ENCODE results near the gene SRRM1.

SRRM1 gene

GRCh38 chr1:24642481-24643362 lies at the start of gene SRRM1:
Gene SRRM1, plus strand, starts transcription at chr1:24643302. Its CDS starts 25 bp downstream, at chr1:24643327.
- no peak for TF ChIP-seq CTCF (IDR thresholded peaks at IDR 0.05; ENCODE audit: control insufficient read depth, extremely low read depth, insufficient read depth)
- peak within 1 kb of the TSS; percentile 78 for H3K4me3 ChIP-seq (ENCODE audit: low read depth, low read length)
- peak; percentile 96 for DNase-seq (ENCODE audit: low read depth)

- H3K4me3 ChIP-seq (ENCODE audit: low read depth, low read length): no peak overlapping the region
- no peak for TF ChIP-seq CTCF (IDR thresholded peaks at IDR 0.05; ENCODE audit: control insufficient read depth, extremely low read depth, insufficient read depth)
- peak; percentile 32 for DNase-seq (ENCODE audit: low read depth)
These were observed 48.8 kb upstream of the SRRM1 start for GRCh38 chr1:24594328-24594598.

- no peak overlapping the region for H3K4me3 ChIP-seq (ENCODE audit: low read depth, low read length)
- no peak for TF ChIP-seq CTCF (IDR thresholded peaks at IDR 0.05; ENCODE audit: control insufficient read depth, extremely low read depth, insufficient read depth)
These were observed 46.7 kb upstream of the SRRM1 start for GRCh38 chr1:24596401-24596880.

GRCh38 chr1:24599265-24599664 lies 43.8 kb upstream of the SRRM1 start:
- no peak for DNase-seq (ENCODE audit: low read depth)
- no peak overlapping the region for H3K4me3 ChIP-seq (ENCODE audit: low read depth, low read length)
- TF ChIP-seq CTCF (IDR thresholded peaks at IDR 0.05; ENCODE audit: control insufficient read depth, extremely low read depth, insufficient read depth): no peak

More at GRCh38 chr1:24596401-24596880, 46.7 kb upstream of the SRRM1 start:
- no peak for DNase-seq (ENCODE audit: low read depth)

GRCh38 chr1:24600551-24600950 lies 42.6 kb upstream of the SRRM1 start:
- no peak overlapping the region for H3K4me3 ChIP-seq (ENCODE audit: low read depth, low read length)
- no peak for DNase-seq (ENCODE audit: low read depth)
- no peak for TF ChIP-seq CTCF (IDR thresholded peaks at IDR 0.05; ENCODE audit: control insufficient read depth, extremely low read depth, insufficient read depth)

- no peak overlapping the region for H3K4me3 ChIP-seq (ENCODE audit: low read depth, low read length)
- no peak for DNase-seq (ENCODE audit: low read depth)
- no peak for TF ChIP-seq CTCF (IDR thresholded peaks at IDR 0.05; ENCODE audit: control insufficient read depth, extremely low read depth, insufficient read depth)
These were observed 37.4 kb upstream of the SRRM1 start for GRCh38 chr1:24605534-24606295.

Measured in LNCaP clone FGC (cell line).